ENCODE measurements around the gene SCFD2. TPM values are rescaled to one million over a fixed set of nuclear protein-coding genes. Genes with fewer than 3 reads are reported as not detected.

The SCFD2 gene
- total and polyA plus RNA-seq, 2 of the 8 experiments (the other 6 are each of a cell fraction or from before 2014, with no cell fraction given): 6.2 to 10.2 TPM

DNA sequence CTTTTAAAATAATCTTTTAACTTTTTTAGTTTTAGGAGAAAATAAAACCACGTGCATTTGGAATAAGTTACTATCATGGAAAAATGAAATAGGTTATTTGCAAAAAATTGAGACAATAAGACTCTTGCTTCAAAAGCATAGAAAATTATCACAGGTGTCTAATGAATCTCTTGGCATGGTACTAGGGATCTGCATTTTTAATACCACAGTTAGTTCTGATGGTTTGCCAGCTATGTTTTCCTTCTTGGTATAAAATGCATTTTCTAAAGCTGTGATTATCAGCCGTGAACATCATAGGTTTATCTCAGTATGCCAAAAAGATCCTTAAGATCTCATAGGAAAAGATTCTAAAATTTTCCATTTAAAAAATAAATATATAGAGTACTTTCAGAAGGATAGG lies 419.9 kb downstream of the SCFD2 start:
- no peak for DNase-seq (ENCODE audit: low read depth in 1 of 2, low spot score in 2 of 2)
- no peak overlapping the region for H2BK15ac ChIP-seq (ENCODE audit: low read length)
- WGBS, 2 experiments (ENCODE audit: extremely low coverage in 1 of 2, insufficient coverage in 1 of 2, insufficient read length in 1 of 2, insufficient replicate concordance in 2 of 2, low coverage in 1 of 2, low lambda C conversion rate in 2 of 2, missing lambda C conversion rate in 1 of 2): 90% methylated on average over 2 of the region's 2 CpGs; no CpG with 5 or more reads in 1 of the 2 experiments
- TF ChIP-seq BACH1 (IDR thresholded peaks at IDR 0.05; ENCODE audit: low read length) (no peak), KDM4A (IDR thresholded peaks at IDR 0.05; ENCODE audit: low read depth, low read length, severe bottlenecking) (no peak), EZH2 (IDR thresholded peaks at IDR 0.05; ENCODE audit: low read depth, low read length, severe bottlenecking) (no peak), SIX5 (IDR thresholded peaks at IDR 0.05; ENCODE audit: low read depth, low read length) (no peak), RBBP5 (IDR thresholded peaks at IDR 0.05; ENCODE audit: borderline replicate concordance, low read depth, low read length) (no peak), HDAC6 (IDR thresholded peaks at IDR 0.05; ENCODE audit: low read depth, low read length) (no peak), BRCA1 (IDR thresholded peaks at IDR 0.05; ENCODE audit: low read depth, low read length) (no peak), RNF2 (IDR thresholded peaks at IDR 0.05; ENCODE audit: borderline replicate concordance, low read depth, low read length, missing control alignments, poor library complexity, severe bottlenecking) (no peak), CBX5 (IDR thresholded peaks at IDR 0.05; ENCODE audit: low read depth, low read length) (no peak), USF2 (IDR thresholded peaks at IDR 0.05; ENCODE audit: low read length) (no peak), POU5F1 (IDR thresholded peaks at IDR 0.05; ENCODE audit: low read depth, low read length) (no peak)

More for the DNA sequence above, 419.9 kb downstream of the SCFD2 start:
- H3K4me3 ChIP-seq (ENCODE audit: extremely low read depth in 1 of 4, insufficient read depth in 2 of 4, low read depth in 3 of 4, low read length in 4 of 4): no peak overlapping the region
- H2BK12ac ChIP-seq (ENCODE audit: low read depth, low read length): no peak overlapping the region
- H3K9me3 ChIP-seq (ENCODE audit: insufficient read depth in 2 of 2, low read depth in 1 of 2, low read length in 1 of 2): no peaks in the 10 kb centered on the region
- H3K4me1 ChIP-seq (replicated peaks in 1 of 4; ENCODE audit: control insufficient read depth in 3 of 4, insufficient read depth in 4 of 4, low read length in 3 of 4): peaks cover 0 to 6% (median 3%) of the 10 kb centered on the region in 4 experiments; a peak in 3 of 7 replicates
- no peaks in the 10 kb centered on the region for H3K79me2 ChIP-seq (ENCODE audit: control insufficient read depth in 1 of 2, insufficient read depth in 2 of 2, low read length in 2 of 2)
- H4K5ac ChIP-seq (ENCODE audit: insufficient read length, low read depth, low read length): no peak overlapping the region
- H3K23me2 ChIP-seq (ENCODE audit: low read depth, low read length): no peaks in the 10 kb centered on the region
- H2BK20ac ChIP-seq (ENCODE audit: low read length): no peak overlapping the region
- H2BK5ac ChIP-seq (ENCODE audit: low read depth, low read length): no peak overlapping the region
- H2AK5ac ChIP-seq (ENCODE audit: low read depth, low read length): no peak overlapping the region
- no peak overlapping the region for H3K27ac ChIP-seq (ENCODE audit: low read depth, low read length)
- ChIA-PET CTCF (ENCODE audit: partially characterized antibody) (interaction anchor here (1.9 kb wide), 1 partner anchor 34 kb away, joined by 4 read pairs; no protein-coding TSS in a partner anchor), POLR2A (ENCODE audit: partially characterized antibody) (interaction anchor here (0.6 kb wide), 1 partner anchor 113 kb away, joined by 3 read pairs; no protein-coding TSS in a partner anchor)
- H3K14ac ChIP-seq (ENCODE audit: insufficient read length): no peak overlapping the region
- no peak overlapping the region for H3K9ac ChIP-seq (replicated peaks in 1 of 4; ENCODE audit: extremely low read depth in 1 of 4, low read depth in 3 of 4, low read length in 3 of 4)
- H4K20me1 ChIP-seq (replicated peaks in 1 of 2; ENCODE audit: control insufficient read depth in 1 of 2, insufficient read depth in 2 of 2, low read length in 2 of 2): no peaks in the 10 kb centered on the region
- H2BK120ac ChIP-seq (replicated peaks; ENCODE audit: low read depth, low read length): no peak overlapping the region
- no peak overlapping the region for H3K23ac ChIP-seq (ENCODE audit: insufficient read length)
- H3K4ac ChIP-seq (replicated peaks; ENCODE audit: insufficient read length, low read depth, low read length): no peak overlapping the region
- no peak overlapping the region for H3K4me2 ChIP-seq (ENCODE audit: insufficient read depth in 1 of 2, low read depth in 2 of 2, low read length in 2 of 2)
- H3K18ac ChIP-seq (ENCODE audit: extremely low read depth, low read length): no peak overlapping the region
- no peak overlapping the region for H4K91ac ChIP-seq (replicated peaks; ENCODE audit: insufficient read length, low read length)
- H3K56ac ChIP-seq (replicated peaks; ENCODE audit: insufficient read length, low read depth, low read length): no peak overlapping the region
- no peak overlapping the region for H2AFZ ChIP-seq (ENCODE audit: low read length)
- no peaks in the 10 kb centered on the region for H3K79me1 ChIP-seq (ENCODE audit: low read depth, low read length)
- FAIRE-seq: no peak
- H4K8ac ChIP-seq (ENCODE audit: extremely low read depth, insufficient read depth, low read length): no peak overlapping the region
- H3K36me3 ChIP-seq (ENCODE audit: control insufficient read depth in 2 of 4, insufficient read depth in 4 of 4, low read length in 3 of 4): no peaks in the 10 kb centered on the region
- no peaks in the 10 kb centered on the region for H3K27me3 ChIP-seq (replicated peaks in 1 of 4; ENCODE audit: control insufficient read depth in 3 of 4, extremely low read depth in 1 of 4, insufficient read depth in 3 of 4, low read length in 3 of 4)

All from H1 (cell line).